ENCODE results near the gene SLC35E4. TPM values are rescaled to one million over a fixed set of nuclear protein-coding genes. Genes with fewer than 3 reads are reported as not detected.
"Not testable (repeated sequence)": the region's sequence is repeated elsewhere in the genome, so short reads cannot be mapped to it uniquely, and the experiment has no call there.

SLC35E4 gene
- polyA plus RNA-seq, 4 donors: 0.54 to 2.2 (median 1.4) TPM

DNA sequence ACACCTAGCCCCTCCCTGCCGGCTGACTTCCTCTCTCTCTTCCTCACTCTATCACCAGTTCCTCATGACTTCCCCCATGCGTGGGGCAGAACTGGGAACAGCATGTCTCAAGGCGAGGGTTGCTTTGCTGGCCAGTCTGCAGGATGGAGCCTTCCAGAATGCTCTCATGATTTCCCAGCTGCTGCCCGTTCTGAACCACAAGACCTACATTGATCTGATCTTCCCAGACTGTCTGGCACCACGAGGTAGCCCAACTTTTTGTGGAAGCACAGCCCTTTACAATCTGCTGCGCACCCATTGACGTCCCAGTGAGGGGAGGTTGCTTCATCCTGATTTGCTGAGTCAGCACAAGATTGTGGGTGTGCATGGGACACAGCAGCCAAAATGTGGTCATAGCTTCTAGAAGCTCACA is 20.0 kb upstream of the SLC35E4 start:
- 81 to 90% (median 82%) methylated on average over 7 of the region's 7 CpGs for WGBS, 3 donors
- DNase-seq (no peak), FAIRE-seq (no peak)
- Histone ChIP-seq H3K27me3 (ENCODE audit: control insufficient read depth in 3 of 3, insufficient read depth in 3 of 3, low read length in 3 of 3) (no peaks in the 10 kb centered on the region), H3K36me3 (ENCODE audit: control insufficient read depth in 3 of 3, insufficient read depth in 2 of 3, low read depth in 1 of 3, low read length in 3 of 3) (peaks cover 0 to 75% (median 0%) of the 10 kb centered on the region in 3 donors), H3K4me3 (ENCODE audit: low read depth in 1 of 3, low read length in 3 of 3) (no peak overlapping the region), H3K27ac (ENCODE audit: low read depth in 1 of 3, low read length in 2 of 3) (no peak overlapping the region), H3K9me3 (ENCODE audit: control insufficient read depth in 2 of 2, insufficient read depth in 1 of 2, low read depth in 1 of 2, low read length in 1 of 2) (no peaks in the 10 kb centered on the region), H3K4me1 (ENCODE audit: control insufficient read depth in 3 of 3, insufficient read depth in 2 of 3, low read depth in 1 of 3, low read length in 2 of 3) (no peaks in the 10 kb centered on the region)

DNA sequence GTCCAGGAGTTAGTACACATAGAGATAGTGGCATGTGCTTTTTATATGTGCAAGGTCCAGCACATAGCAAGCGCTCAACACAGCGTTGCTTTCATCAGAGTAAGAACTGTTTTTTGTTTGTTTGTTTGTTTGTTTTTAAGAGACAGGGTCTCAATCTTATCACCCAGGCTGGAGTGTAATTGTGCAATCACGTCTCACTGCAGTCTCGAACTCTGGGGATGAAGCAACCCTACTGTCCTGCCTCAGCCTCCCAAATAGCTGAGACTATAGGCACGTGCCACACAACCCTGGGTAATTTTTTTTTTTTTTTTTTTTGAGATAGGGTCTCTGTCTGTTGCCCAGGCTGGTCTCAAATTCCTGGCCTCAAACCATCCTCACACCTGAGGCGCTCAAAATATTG is 17.8 kb upstream of the SLC35E4 start:
- H3K4me1 ChIP-seq (ENCODE audit: control insufficient read depth in 3 of 3, insufficient read depth in 2 of 3, low read depth in 1 of 3, low read length in 2 of 3): no peaks in the 10 kb centered on the region
- H3K27ac ChIP-seq (ENCODE audit: low read depth in 1 of 3, low read length in 2 of 3): no peak overlapping the region
- peaks cover 0 to 69% (median 2%) of the 10 kb centered on the region in 3 donors for H3K36me3 ChIP-seq (ENCODE audit: control insufficient read depth in 3 of 3, insufficient read depth in 2 of 3, low read depth in 1 of 3, low read length in 3 of 3)
- H3K4me3 ChIP-seq (ENCODE audit: low read depth in 1 of 3, low read length in 3 of 3): no peak overlapping the region
- H3K27me3 ChIP-seq (ENCODE audit: control insufficient read depth in 3 of 3, insufficient read depth in 3 of 3, low read length in 3 of 3): no peaks in the 10 kb centered on the region
- no peaks in the 10 kb centered on the region for H3K9me3 ChIP-seq (ENCODE audit: control insufficient read depth in 2 of 2, insufficient read depth in 1 of 2, low read depth in 1 of 2, low read length in 1 of 2)
- WGBS, 3 donors: 80 to 87% (median 81%) methylated on average over 6 of the region's 6 CpGs
- FAIRE-seq: no peak
- DNase-seq: no peak

DNA sequence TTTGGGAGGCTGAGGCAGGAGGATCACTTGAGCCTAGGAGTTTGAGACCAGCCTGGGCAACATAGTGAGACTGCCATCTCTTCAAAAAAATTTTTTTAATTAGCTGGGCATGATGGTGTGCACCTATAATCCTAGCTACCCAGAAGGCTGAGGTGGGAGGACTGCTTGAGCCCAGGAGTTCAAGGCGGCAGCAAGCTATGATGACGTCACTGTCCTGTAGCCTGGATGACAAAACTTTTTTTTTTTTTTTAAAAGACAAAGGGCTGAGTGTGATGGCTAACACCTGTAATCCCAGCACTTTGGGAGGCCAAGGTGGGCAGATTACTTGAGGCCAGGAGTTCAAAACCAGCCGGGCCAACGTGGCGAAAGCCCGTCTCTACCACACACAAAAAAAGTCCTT is 15.7 kb upstream of the SLC35E4 start:
- H3K36me3 ChIP-seq (ENCODE audit: control insufficient read depth in 3 of 3, insufficient read depth in 2 of 3, low read depth in 1 of 3, low read length in 3 of 3): peaks cover 0 to 55% (median 2%) of the 10 kb centered on the region in 3 donors
- not testable (repeated sequence) for H3K9me3 ChIP-seq (ENCODE audit: control insufficient read depth in 2 of 2, insufficient read depth in 1 of 2, low read depth in 1 of 2, low read length in 1 of 2); H3K27ac ChIP-seq (ENCODE audit: low read depth in 1 of 3, low read length in 2 of 3); H3K4me3 ChIP-seq (ENCODE audit: low read depth in 1 of 3, low read length in 3 of 3); FAIRE-seq; H3K27me3 ChIP-seq (ENCODE audit: control insufficient read depth in 3 of 3, insufficient read depth in 3 of 3, low read length in 3 of 3); DNase-seq; H3K4me1 ChIP-seq (ENCODE audit: control insufficient read depth in 3 of 3, insufficient read depth in 2 of 3, low read depth in 1 of 3, low read length in 2 of 3)
- WGBS, 3 donors: 86 to 96% (median 89%) methylated on average over 6 of the region's 6 CpGs

- H3K4me1 ChIP-seq (ENCODE audit: control insufficient read depth in 3 of 3, insufficient read depth in 2 of 3, low read depth in 1 of 3, low read length in 2 of 3): peaks cover 0 to 16% (median 0%) of the 10 kb centered on the region in 3 donors
- no peaks in the 10 kb centered on the region for H3K9me3 ChIP-seq (ENCODE audit: control insufficient read depth in 2 of 2, insufficient read depth in 1 of 2, low read depth in 1 of 2, low read length in 1 of 2)
- no peak overlapping the region for H3K4me3 ChIP-seq (ENCODE audit: low read depth in 1 of 3, low read length in 3 of 3)
- no peak for FAIRE-seq
- no peak for DNase-seq
- H3K27me3 ChIP-seq (ENCODE audit: control insufficient read depth in 3 of 3, insufficient read depth in 3 of 3, low read length in 3 of 3): no peaks in the 10 kb centered on the region
- peaks cover 0 to 28% (median 0%) of the 10 kb centered on the region in 3 donors for H3K36me3 ChIP-seq (ENCODE audit: control insufficient read depth in 3 of 3, insufficient read depth in 2 of 3, low read depth in 1 of 3, low read length in 3 of 3)
- WGBS, 3 donors: 85 to 96% (median 88%) methylated on average over 5 of the region's 5 CpGs
- H3K27ac ChIP-seq (ENCODE audit: low read depth in 1 of 3, low read length in 2 of 3): no peak overlapping the region
These were observed 9.2 kb upstream of the SLC35E4 start for GRCh38 chr22:30626413-30626812.

DNA sequence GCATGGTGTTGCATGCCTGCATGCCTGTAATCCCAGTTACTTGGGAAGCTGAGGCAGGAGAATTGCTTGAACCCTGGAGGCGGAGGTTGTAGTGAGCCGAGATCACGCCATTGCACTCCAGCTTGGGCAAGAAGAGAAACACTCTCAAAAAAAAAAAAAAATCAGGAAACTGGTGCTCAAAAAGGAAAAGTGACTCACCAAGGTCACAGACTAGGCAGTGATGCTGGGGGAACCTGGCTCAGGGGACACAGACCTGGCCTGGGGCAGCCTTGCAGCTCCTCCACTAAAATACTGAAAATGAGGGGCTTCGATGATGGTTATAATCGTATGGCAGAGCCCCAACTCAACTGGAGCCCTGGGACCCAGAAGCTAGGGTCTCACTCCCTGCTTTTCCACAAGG is 8.1 kb upstream of the SLC35E4 start:
- Histone ChIP-seq H3K4me3 (ENCODE audit: low read depth in 1 of 3, low read length in 3 of 3) (no peak overlapping the region), H3K27me3 (ENCODE audit: control insufficient read depth in 3 of 3, insufficient read depth in 3 of 3, low read length in 3 of 3) (no peaks in the 10 kb centered on the region), H3K36me3 (ENCODE audit: control insufficient read depth in 3 of 3, insufficient read depth in 2 of 3, low read depth in 1 of 3, low read length in 3 of 3) (peaks cover 0 to 23% (median 0%) of the 10 kb centered on the region in 3 donors), H3K27ac (ENCODE audit: low read depth in 1 of 3, low read length in 2 of 3) (no peak overlapping the region), H3K9me3 (ENCODE audit: control insufficient read depth in 2 of 2, insufficient read depth in 1 of 2, low read depth in 1 of 2, low read length in 1 of 2) (peaks cover 0 to 3% of the 10 kb centered on the region in 2 donors), H3K4me1 (ENCODE audit: control insufficient read depth in 3 of 3, insufficient read depth in 2 of 3, low read depth in 1 of 3, low read length in 2 of 3) (peaks cover 0 to 16% (median 0%) of the 10 kb centered on the region in 3 donors)
- DNase-seq: no peak
- FAIRE-seq: no peak
- WGBS, 3 donors: 81 to 94% (median 84%) methylated on average over 5 of the region's 5 CpGs

DNA sequence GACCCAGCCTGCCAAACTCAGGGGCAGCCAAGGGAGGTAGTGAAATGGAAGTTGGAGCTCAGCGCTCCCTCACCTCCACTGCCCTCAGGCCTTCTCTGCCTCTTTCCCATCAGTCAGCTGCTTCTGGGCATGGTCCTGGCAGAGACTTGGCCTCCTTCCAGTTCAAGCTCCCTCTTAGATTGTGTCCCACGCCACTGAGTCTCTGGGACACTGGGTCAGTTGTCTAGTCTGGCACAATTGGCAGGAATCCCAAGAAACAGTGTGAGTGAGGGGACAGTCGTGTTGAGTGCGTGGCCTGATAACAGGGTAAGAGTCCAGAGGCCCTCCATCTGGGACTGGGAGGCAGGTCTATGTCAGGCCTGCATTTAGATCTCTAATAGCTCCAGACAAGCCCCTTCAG is 7.1 kb upstream of the SLC35E4 start:
- no peaks in the 10 kb centered on the region for H3K27me3 ChIP-seq (ENCODE audit: control insufficient read depth in 3 of 3, insufficient read depth in 3 of 3, low read length in 3 of 3)
- H3K4me1 ChIP-seq (ENCODE audit: control insufficient read depth in 3 of 3, insufficient read depth in 2 of 3, low read depth in 1 of 3, low read length in 2 of 3): peaks cover 0 to 16% (median 0%) of the 10 kb centered on the region in 3 donors
- peaks cover 0 to 15% (median 0%) of the 10 kb centered on the region in 3 donors for H3K36me3 ChIP-seq (ENCODE audit: control insufficient read depth in 3 of 3, insufficient read depth in 2 of 3, low read depth in 1 of 3, low read length in 3 of 3)
- WGBS, 3 donors: 65 to 69% (median 67%) methylated on average over 4 of the region's 4 CpGs
- FAIRE-seq (no peak), DNase-seq (peak in 1 of 2 donors; percentile 46)
- H3K27ac ChIP-seq (ENCODE audit: low read depth in 1 of 3, low read length in 2 of 3): peak overlapping the region in 1 of 3 donors; percentile 47
- peaks cover 0 to 3% of the 10 kb centered on the region in 2 donors for H3K9me3 ChIP-seq (ENCODE audit: control insufficient read depth in 2 of 2, insufficient read depth in 1 of 2, low read depth in 1 of 2, low read length in 1 of 2)
- H3K4me3 ChIP-seq (ENCODE audit: low read depth in 1 of 3, low read length in 3 of 3): no peak overlapping the region

DNA sequence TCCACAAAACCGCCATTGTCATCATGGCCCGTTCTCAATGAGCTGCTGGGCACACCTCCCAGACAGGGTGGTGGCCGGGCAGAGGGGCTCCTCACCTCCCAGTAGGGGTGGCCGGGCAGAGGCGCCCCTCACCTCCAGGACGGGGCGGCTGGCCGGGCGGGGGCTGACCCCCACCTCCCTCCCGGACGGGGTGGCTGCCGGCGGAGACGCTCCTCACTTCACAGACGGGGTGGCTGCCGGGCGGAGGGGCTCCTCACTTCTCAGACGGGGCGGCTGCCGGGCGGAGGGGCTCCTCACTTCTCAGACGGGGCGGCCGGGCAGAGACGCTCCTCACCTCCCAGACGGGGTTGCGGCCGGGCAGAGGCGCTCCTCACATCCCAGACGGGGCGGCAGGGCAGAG is 4.1 kb upstream of the SLC35E4 start:
- H3K36me3 ChIP-seq (ENCODE audit: control insufficient read depth in 3 of 3, insufficient read depth in 2 of 3, low read depth in 1 of 3, low read length in 3 of 3); H3K27ac ChIP-seq (ENCODE audit: low read depth in 1 of 3, low read length in 2 of 3); H3K9me3 ChIP-seq (ENCODE audit: control insufficient read depth in 2 of 2, insufficient read depth in 1 of 2, low read depth in 1 of 2, low read length in 1 of 2); DNase-seq; FAIRE-seq; H3K4me3 ChIP-seq (ENCODE audit: low read depth in 1 of 3, low read length in 3 of 3); H3K27me3 ChIP-seq (ENCODE audit: control insufficient read depth in 3 of 3, insufficient read depth in 3 of 3, low read length in 3 of 3): not testable (repeated sequence)
- peaks cover 2 to 29% (median 3%) of the 10 kb centered on the region in 3 donors for H3K4me1 ChIP-seq (ENCODE audit: control insufficient read depth in 3 of 3, insufficient read depth in 2 of 3, low read depth in 1 of 3, low read length in 2 of 3)
- WGBS, 3 donors: 93 to 96% (median 95%) methylated on average over 12 to 21 of the region's 31 CpGs

DNA sequence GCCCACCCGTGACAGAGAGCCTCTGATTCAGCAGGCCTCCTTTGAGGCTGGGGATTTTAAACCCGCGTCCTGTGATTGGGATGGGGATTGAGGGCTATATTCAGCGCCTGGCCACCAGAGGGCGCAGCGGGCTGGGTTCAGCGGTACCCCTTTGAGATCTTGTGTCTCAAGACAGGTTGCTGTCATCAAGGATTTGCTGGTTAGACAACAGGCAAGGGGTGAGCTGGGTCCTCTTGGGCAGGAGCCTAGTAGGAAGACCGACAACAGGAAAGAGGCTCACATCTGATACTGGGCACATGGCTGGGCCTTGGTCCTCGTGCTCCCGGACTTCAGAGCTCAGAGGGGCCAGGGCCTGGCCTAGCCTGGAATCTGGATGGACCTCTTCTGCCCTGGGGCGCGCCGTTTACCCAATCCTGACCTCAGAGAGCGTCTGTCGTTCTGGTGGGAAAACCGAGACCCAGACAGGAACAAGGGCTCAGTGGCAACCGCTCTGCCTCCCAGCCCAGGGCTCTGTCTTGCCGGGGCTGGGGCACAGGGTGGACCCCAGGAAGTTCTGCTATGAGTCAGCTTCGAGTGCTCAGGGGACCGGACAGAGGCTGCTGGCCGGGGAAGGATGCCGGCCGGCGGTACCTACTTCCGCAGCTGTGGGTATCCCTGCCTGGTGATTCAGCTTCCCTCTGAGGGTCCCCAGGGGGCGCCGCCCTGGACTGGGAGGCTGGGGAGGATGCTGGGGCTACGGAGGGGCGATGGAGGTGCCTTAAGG is 929 bp upstream of the SLC35E4 start:
- 2 to 9% (median 7%) methylated on average over 27 to 29 of the region's 29 CpGs for WGBS, 3 donors
- FAIRE-seq (no peak), DNase-seq (peak; percentile 81 to 91)
- peak overlapping the region; percentile 8 to 59 (median 10) for H3K4me3 ChIP-seq (ENCODE audit: low read depth in 1 of 3, low read length in 3 of 3)
- H3K36me3 ChIP-seq (ENCODE audit: control insufficient read depth in 3 of 3, insufficient read depth in 2 of 3, low read depth in 1 of 3, low read length in 3 of 3): no peaks in the 10 kb centered on the region
- peaks cover 0 to 3% of the 10 kb centered on the region in 2 donors for H3K9me3 ChIP-seq (ENCODE audit: control insufficient read depth in 2 of 2, insufficient read depth in 1 of 2, low read depth in 1 of 2, low read length in 1 of 2)
- peaks cover 4 to 21% (median 5%) of the 10 kb centered on the region in 3 donors for H3K4me1 ChIP-seq (ENCODE audit: control insufficient read depth in 3 of 3, insufficient read depth in 2 of 3, low read depth in 1 of 3, low read length in 2 of 3)
- H3K27me3 ChIP-seq (ENCODE audit: control insufficient read depth in 3 of 3, insufficient read depth in 3 of 3, low read length in 3 of 3): no peaks in the 10 kb centered on the region
- peak overlapping the region; percentile 56 to 83 (median 72) for H3K27ac ChIP-seq (ENCODE audit: low read depth in 1 of 3, low read length in 2 of 3)

Data from small intestine (tissue), 7 donors.